SK-N-SH (cell line): ENCODE measurements around the gene TBC1D2.

Experiments used
- EP300 ChIP-seq, 2 experiments: IDR thresholded peaks; 2 replicates each; pipeline versions ENCODE4 v1.4.0 to v1.6.1; 2012; ENCODE audit warnings: borderline replicate concordance in 1 of 2, low read depth in 1 of 2, low read length in 1 of 2
- GABPA ChIP-seq: IDR thresholded peaks from 2 replicates; pipeline ENCODE4 v1.4.0; 2012; ENCODE audit warnings: low read depth, mild to moderate bottlenecking
- YY1 ChIP-seq: IDR thresholded peaks from 2 replicates; pipeline ENCODE4 v1.4.0; 2012; ENCODE audit warnings: low read depth, mild to moderate bottlenecking
- TF ChIP-seq, protein P1 (sequence below): fragments of 200-600 bp; sonication (generic); IDR thresholded peaks from 2 replicates; pipeline ENCODE4 v1.6.1; 2017; ENCODE audit warnings: antibody characterized with exemption, mild to moderate bottlenecking, moderate library complexity
- TF ChIP-seq, protein P2 (sequence below): IDR thresholded peaks from 2 replicates; pipeline ENCODE4 v1.4.0; 2012; ENCODE audit warnings: low read depth, borderline replicate concordance
- TF ChIP-seq, protein P3 (sequence below): IDR thresholded peaks from 2 replicates; pipeline ENCODE4 v1.6.1; 2012; ENCODE audit warnings: mild to moderate bottlenecking, low read depth, low read length, moderate library complexity

DNA sequence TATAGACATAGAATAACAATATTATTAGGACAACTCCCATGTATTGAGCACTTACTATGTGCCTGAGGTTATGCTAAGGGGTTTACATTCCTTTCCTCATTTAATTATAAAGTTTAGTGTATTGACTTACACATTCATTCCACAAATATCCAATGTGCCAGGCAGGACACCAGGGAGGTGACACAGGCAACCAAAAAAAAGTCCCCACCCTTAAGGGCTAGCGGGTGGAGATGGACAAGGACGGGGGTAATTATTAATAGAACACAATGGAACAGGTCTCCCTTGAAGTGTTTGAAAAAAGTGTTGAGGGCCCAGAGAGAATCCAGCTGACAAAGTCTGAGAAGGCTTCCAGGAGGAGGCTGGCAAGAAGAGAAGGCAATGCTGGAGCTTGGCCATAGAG, 5.7 kb downstream of the TBC1D2 start:
- TF ChIP-seq, protein P1, sequence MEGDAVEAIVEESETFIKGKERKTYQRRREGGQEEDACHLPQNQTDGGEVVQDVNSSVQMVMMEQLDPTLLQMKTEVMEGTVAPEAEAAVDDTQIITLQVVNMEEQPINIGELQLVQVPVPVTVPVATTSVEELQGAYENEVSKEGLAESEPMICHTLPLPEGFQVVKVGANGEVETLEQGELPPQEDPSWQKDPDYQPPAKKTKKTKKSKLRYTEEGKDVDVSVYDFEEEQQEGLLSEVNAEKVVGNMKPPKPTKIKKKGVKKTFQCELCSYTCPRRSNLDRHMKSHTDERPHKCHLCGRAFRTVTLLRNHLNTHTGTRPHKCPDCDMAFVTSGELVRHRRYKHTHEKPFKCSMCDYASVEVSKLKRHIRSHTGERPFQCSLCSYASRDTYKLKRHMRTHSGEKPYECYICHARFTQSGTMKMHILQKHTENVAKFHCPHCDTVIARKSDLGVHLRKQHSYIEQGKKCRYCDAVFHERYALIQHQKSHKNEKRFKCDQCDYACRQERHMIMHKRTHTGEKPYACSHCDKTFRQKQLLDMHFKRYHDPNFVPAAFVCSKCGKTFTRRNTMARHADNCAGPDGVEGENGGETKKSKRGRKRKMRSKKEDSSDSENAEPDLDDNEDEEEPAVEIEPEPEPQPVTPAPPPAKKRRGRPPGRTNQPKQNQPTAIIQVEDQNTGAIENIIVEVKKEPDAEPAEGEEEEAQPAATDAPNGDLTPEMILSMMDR, result no peak
- TF ChIP-seq, protein P2, sequence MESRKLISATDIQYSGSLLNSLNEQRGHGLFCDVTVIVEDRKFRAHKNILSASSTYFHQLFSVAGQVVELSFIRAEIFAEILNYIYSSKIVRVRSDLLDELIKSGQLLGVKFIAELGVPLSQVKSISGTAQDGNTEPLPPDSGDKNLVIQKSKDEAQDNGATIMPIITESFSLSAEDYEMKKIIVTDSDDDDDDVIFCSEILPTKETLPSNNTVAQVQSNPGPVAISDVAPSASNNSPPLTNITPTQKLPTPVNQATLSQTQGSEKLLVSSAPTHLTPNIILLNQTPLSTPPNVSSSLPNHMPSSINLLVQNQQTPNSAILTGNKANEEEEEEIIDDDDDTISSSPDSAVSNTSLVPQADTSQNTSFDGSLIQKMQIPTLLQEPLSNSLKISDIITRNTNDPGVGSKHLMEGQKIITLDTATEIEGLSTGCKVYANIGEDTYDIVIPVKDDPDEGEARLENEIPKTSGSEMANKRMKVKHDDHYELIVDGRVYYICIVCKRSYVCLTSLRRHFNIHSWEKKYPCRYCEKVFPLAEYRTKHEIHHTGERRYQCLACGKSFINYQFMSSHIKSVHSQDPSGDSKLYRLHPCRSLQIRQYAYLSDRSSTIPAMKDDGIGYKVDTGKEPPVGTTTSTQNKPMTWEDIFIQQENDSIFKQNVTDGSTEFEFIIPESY, result no peak
- TF ChIP-seq GABPA (no peak), EP300 (IDR thresholded peaks at IDR 0.05; ENCODE audit: borderline replicate concordance in 1 of 2, low read depth in 1 of 2, low read length in 1 of 2) (no peak), YY1 (no peak)
- TF ChIP-seq, protein P3, sequence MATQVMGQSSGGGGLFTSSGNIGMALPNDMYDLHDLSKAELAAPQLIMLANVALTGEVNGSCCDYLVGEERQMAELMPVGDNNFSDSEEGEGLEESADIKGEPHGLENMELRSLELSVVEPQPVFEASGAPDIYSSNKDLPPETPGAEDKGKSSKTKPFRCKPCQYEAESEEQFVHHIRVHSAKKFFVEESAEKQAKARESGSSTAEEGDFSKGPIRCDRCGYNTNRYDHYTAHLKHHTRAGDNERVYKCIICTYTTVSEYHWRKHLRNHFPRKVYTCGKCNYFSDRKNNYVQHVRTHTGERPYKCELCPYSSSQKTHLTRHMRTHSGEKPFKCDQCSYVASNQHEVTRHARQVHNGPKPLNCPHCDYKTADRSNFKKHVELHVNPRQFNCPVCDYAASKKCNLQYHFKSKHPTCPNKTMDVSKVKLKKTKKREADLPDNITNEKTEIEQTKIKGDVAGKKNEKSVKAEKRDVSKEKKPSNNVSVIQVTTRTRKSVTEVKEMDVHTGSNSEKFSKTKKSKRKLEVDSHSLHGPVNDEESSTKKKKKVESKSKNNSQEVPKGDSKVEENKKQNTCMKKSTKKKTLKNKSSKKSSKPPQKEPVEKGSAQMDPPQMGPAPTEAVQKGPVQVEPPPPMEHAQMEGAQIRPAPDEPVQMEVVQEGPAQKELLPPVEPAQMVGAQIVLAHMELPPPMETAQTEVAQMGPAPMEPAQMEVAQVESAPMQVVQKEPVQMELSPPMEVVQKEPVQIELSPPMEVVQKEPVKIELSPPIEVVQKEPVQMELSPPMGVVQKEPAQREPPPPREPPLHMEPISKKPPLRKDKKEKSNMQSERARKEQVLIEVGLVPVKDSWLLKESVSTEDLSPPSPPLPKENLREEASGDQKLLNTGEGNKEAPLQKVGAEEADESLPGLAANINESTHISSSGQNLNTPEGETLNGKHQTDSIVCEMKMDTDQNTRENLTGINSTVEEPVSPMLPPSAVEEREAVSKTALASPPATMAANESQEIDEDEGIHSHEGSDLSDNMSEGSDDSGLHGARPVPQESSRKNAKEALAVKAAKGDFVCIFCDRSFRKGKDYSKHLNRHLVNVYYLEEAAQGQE, result no peak
